ENCODE measurements around the gene CHPF. TPM values are rescaled to one million over a fixed set of nuclear protein-coding genes. Genes with fewer than 3 reads are reported as not detected.
A peak's percentile ranks its signal among the peaks of the same experiment; 100 is the strongest.

CHPF gene
- total RNA-seq, 5 donors from 2014 or later (not counting 1 experiment from before 2014, with no cell fraction given): 5.0 to 12.8 (median 10.8) TPM

GRCh38 chr2:219569041-219569440 is 25.4 kb upstream of the CHPF start:
- Histone ChIP-seq H3K36me3 (ENCODE audit: control insufficient read depth in 2 of 2, extremely low read depth in 1 of 2, insufficient read depth in 1 of 2, low read length in 1 of 2) (no peaks in the 10 kb centered on the region), H3K4me1 (ENCODE audit: control insufficient read depth in 1 of 2, extremely low read depth in 1 of 2, insufficient read depth in 2 of 2, low read length in 2 of 2) (peaks cover 0 to 7% of the 10 kb centered on the region in 2 experiments), H3K4me3 (ENCODE audit: control insufficient read depth in 1 of 2, extremely low read depth in 1 of 2, low read length in 1 of 2) (no peak overlapping the region), H3K27me3 (replicated peaks in 1 of 2; ENCODE audit: control insufficient read depth in 2 of 2, extremely low read depth in 1 of 2, insufficient read depth in 2 of 2, low read length in 1 of 2) (peaks cover 0 to 68% of the 10 kb centered on the region in 2 experiments), H3K27ac (ENCODE audit: low read length) (no peak overlapping the region), H3K9me3 (no peaks in the 10 kb centered on the region)
- H3K36me3 Mint-ChIP-seq: no peaks in the 10 kb centered on the region
- DNase-seq (no peak), ATAC-seq (replicated peaks in 1 of 4) (no peak)
- no peak overlapping the region for H3K27ac Mint-ChIP-seq
- 100% methylated on average over 2 of the region's 6 CpGs for WGBS (ENCODE audit: insufficient coverage)
- peaks cover 42 to 59% of the 10 kb centered on the region in 2 donors for H3K27me3 Mint-ChIP-seq
- no peaks in the 10 kb centered on the region for H3K9me3 Mint-ChIP-seq
- ChIA-PET POLR2A (no interaction called here), CTCF (interaction anchor here (0.6 kb wide), 2 partner anchors 28 to 127 kb away, joined by 3 read pairs; no protein-coding TSS in a partner anchor)
- no peak overlapping the region for H3K4me3 Mint-ChIP-seq
- H3K4me1 Mint-ChIP-seq: peaks cover 2 to 5% (median 4%) of the 10 kb centered on the region in 3 donors

GRCh38 chr2:219567791-219568361 is 24.3 kb upstream of the CHPF start:
- Histone ChIP-seq H3K27me3 (replicated peaks in 1 of 2; ENCODE audit: control insufficient read depth in 2 of 2, extremely low read depth in 1 of 2, insufficient read depth in 2 of 2, low read length in 1 of 2) (peaks cover 0 to 74% of the 10 kb centered on the region in 2 experiments), H3K4me3 (ENCODE audit: control insufficient read depth in 1 of 2, extremely low read depth in 1 of 2, low read length in 1 of 2) (no peak overlapping the region), H3K9me3 (no peaks in the 10 kb centered on the region), H3K27ac (ENCODE audit: low read length) (no peak overlapping the region), H3K4me1 (ENCODE audit: control insufficient read depth in 1 of 2, extremely low read depth in 1 of 2, insufficient read depth in 2 of 2, low read length in 2 of 2) (peaks cover 0 to 7% of the 10 kb centered on the region in 2 experiments), H3K36me3 (ENCODE audit: control insufficient read depth in 2 of 2, extremely low read depth in 1 of 2, insufficient read depth in 1 of 2, low read length in 1 of 2) (no peaks in the 10 kb centered on the region)
- ChIA-PET CTCF (interaction anchor here in 1 of 2 donors (1.1 kb wide), 1 partner anchor 27 kb away, joined by 4 read pairs; no protein-coding TSS in a partner anchor), POLR2A (no interaction called here)
- 92% methylated on average over 30 of the region's 35 CpGs for WGBS (ENCODE audit: insufficient coverage)
- DNase-seq (peak in 1 of 35 experiments; percentile 3), ATAC-seq (replicated peaks in 1 of 4) (no peak)
- no peak overlapping the region for H3K27ac Mint-ChIP-seq
- no peaks in the 10 kb centered on the region for H3K9me3 Mint-ChIP-seq
- H3K4me3 Mint-ChIP-seq: no peak overlapping the region
- H3K36me3 Mint-ChIP-seq: no peaks in the 10 kb centered on the region
- peaks cover 39 to 55% of the 10 kb centered on the region in 2 donors for H3K27me3 Mint-ChIP-seq
- peaks cover 2 to 5% (median 4%) of the 10 kb centered on the region in 3 donors for H3K4me1 Mint-ChIP-seq

GRCh38 chr2:219567131-219567530 is 23.5 kb upstream of the CHPF start:
- H3K27ac Mint-ChIP-seq: no peak overlapping the region

GRCh38 chr2:219566640-219567039 is 23.0 kb upstream of the CHPF start:
- no peaks in the 10 kb centered on the region for H3K9me3 ChIP-seq
- Mint-ChIP-seq H3K27me3 (peaks cover 33 to 44% of the 10 kb centered on the region in 2 donors), H3K9me3 (no peaks in the 10 kb centered on the region), H3K27ac (no peak overlapping the region), H3K4me3 (no peak overlapping the region), H3K36me3 (no peaks in the 10 kb centered on the region), H3K4me1 (peaks cover 2 to 5% (median 2%) of the 10 kb centered on the region in 3 donors)
- H3K27me3 ChIP-seq (replicated peaks in 1 of 2; ENCODE audit: control insufficient read depth in 2 of 2, extremely low read depth in 1 of 2, insufficient read depth in 2 of 2, low read length in 1 of 2): peaks cover 0 to 74% of the 10 kb centered on the region in 2 experiments
- no peaks in the 10 kb centered on the region for H3K36me3 ChIP-seq (ENCODE audit: control insufficient read depth in 2 of 2, extremely low read depth in 1 of 2, insufficient read depth in 1 of 2, low read length in 1 of 2)
- CTCF ChIA-PET: no interaction called here
- ATAC-seq (replicated peaks in 1 of 4): no peak
- POLR2A ChIA-PET: no interaction called here
- no peak overlapping the region for H3K27ac ChIP-seq (ENCODE audit: low read length)
- WGBS (ENCODE audit: insufficient coverage): 82% methylated on average over 10 of the region's 11 CpGs
- DNase-seq: no peak
- H3K4me1 ChIP-seq (ENCODE audit: control insufficient read depth in 1 of 2, extremely low read depth in 1 of 2, insufficient read depth in 2 of 2, low read length in 2 of 2): peaks cover 0 to 6% of the 10 kb centered on the region in 2 experiments
- H3K4me3 ChIP-seq (ENCODE audit: control insufficient read depth in 1 of 2, extremely low read depth in 1 of 2, low read length in 1 of 2): no peak overlapping the region

More at GRCh38 chr2:219567131-219567530, 23.5 kb upstream of the CHPF start:
- Histone ChIP-seq H3K36me3 (ENCODE audit: control insufficient read depth in 2 of 2, extremely low read depth in 1 of 2, insufficient read depth in 1 of 2, low read length in 1 of 2) (no peaks in the 10 kb centered on the region), H3K4me1 (ENCODE audit: control insufficient read depth in 1 of 2, extremely low read depth in 1 of 2, insufficient read depth in 2 of 2, low read length in 2 of 2) (peaks cover 0 to 7% of the 10 kb centered on the region in 2 experiments), H3K27me3 (replicated peaks in 1 of 2; ENCODE audit: control insufficient read depth in 2 of 2, extremely low read depth in 1 of 2, insufficient read depth in 2 of 2, low read length in 1 of 2) (peaks cover 0 to 74% of the 10 kb centered on the region in 2 experiments), H3K27ac (ENCODE audit: low read length) (no peak overlapping the region), H3K9me3 (no peaks in the 10 kb centered on the region), H3K4me3 (ENCODE audit: control insufficient read depth in 1 of 2, extremely low read depth in 1 of 2, low read length in 1 of 2) (no peak overlapping the region)
- ChIA-PET POLR2A (no interaction called here), CTCF (interaction anchor here in 1 of 2 donors (1.1 kb wide), 1 partner anchor 26 kb away, joined by 4 read pairs; no protein-coding TSS in a partner anchor)
- no peak overlapping the region for H3K4me3 Mint-ChIP-seq
- ATAC-seq (replicated peaks in 1 of 4) (no peak), DNase-seq (no peak)
- 93% methylated on average over 18 of the region's 18 CpGs for WGBS (ENCODE audit: insufficient coverage)
- no peaks in the 10 kb centered on the region for H3K9me3 Mint-ChIP-seq
- peaks cover 2 to 5% (median 4%) of the 10 kb centered on the region in 3 donors for H3K4me1 Mint-ChIP-seq
- H3K27me3 Mint-ChIP-seq: peaks cover 38 to 49% of the 10 kb centered on the region in 2 donors
- no peaks in the 10 kb centered on the region for H3K36me3 Mint-ChIP-seq

GRCh38 chr2:219565130-219566080 is 21.8 kb upstream of the CHPF start:
- Histone ChIP-seq H3K4me1 (ENCODE audit: control insufficient read depth in 1 of 2, extremely low read depth in 1 of 2, insufficient read depth in 2 of 2, low read length in 2 of 2) (no peaks in the 10 kb centered on the region), H3K27ac (ENCODE audit: low read length) (no peak overlapping the region), H3K9me3 (no peaks in the 10 kb centered on the region), H3K36me3 (ENCODE audit: control insufficient read depth in 2 of 2, extremely low read depth in 1 of 2, insufficient read depth in 1 of 2, low read length in 1 of 2) (no peaks in the 10 kb centered on the region), H3K27me3 (replicated peaks in 1 of 2; ENCODE audit: control insufficient read depth in 2 of 2, extremely low read depth in 1 of 2, insufficient read depth in 2 of 2, low read length in 1 of 2) (peaks cover 0 to 77% of the 10 kb centered on the region in 2 experiments), H3K4me3 (ENCODE audit: control insufficient read depth in 1 of 2, extremely low read depth in 1 of 2, low read length in 1 of 2) (no peak overlapping the region)
- H3K36me3 Mint-ChIP-seq: no peaks in the 10 kb centered on the region
- 82% methylated on average over 14 of the region's 21 CpGs for WGBS (ENCODE audit: insufficient coverage)
- DNase-seq (no peak), ATAC-seq (replicated peaks in 1 of 4) (no peak)
- H3K9me3 Mint-ChIP-seq: no peaks in the 10 kb centered on the region
- no peak overlapping the region for H3K27ac Mint-ChIP-seq
- peaks cover 35 to 45% of the 10 kb centered on the region in 2 donors for H3K27me3 Mint-ChIP-seq
- ChIA-PET POLR2A (no interaction called here), CTCF (no interaction called here)
- H3K4me3 Mint-ChIP-seq: no peak overlapping the region
- peaks cover 0 to 5% (median 2%) of the 10 kb centered on the region in 3 donors for H3K4me1 Mint-ChIP-seq

GRCh38 chr2:219563271-219563928 is 19.8 kb upstream of the CHPF start:
- Histone ChIP-seq H3K4me1 (ENCODE audit: control insufficient read depth in 1 of 2, extremely low read depth in 1 of 2, insufficient read depth in 2 of 2, low read length in 2 of 2) (no peaks in the 10 kb centered on the region), H3K27ac (ENCODE audit: low read length) (no peak overlapping the region), H3K9me3 (no peaks in the 10 kb centered on the region), H3K27me3 (replicated peaks in 1 of 2; ENCODE audit: control insufficient read depth in 2 of 2, extremely low read depth in 1 of 2, insufficient read depth in 2 of 2, low read length in 1 of 2) (peaks cover 0 to 71% of the 10 kb centered on the region in 2 experiments), H3K36me3 (ENCODE audit: control insufficient read depth in 2 of 2, extremely low read depth in 1 of 2, insufficient read depth in 1 of 2, low read length in 1 of 2) (no peaks in the 10 kb centered on the region), H3K4me3 (ENCODE audit: control insufficient read depth in 1 of 2, extremely low read depth in 1 of 2, low read length in 1 of 2) (no peak overlapping the region)
- Mint-ChIP-seq H3K4me1 (no peaks in the 10 kb centered on the region), H3K27ac (no peak overlapping the region), H3K4me3 (no peak overlapping the region), H3K27me3 (peaks cover 31 to 33% of the 10 kb centered on the region in 2 donors), H3K36me3 (no peaks in the 10 kb centered on the region), H3K9me3 (no peaks in the 10 kb centered on the region)
- ATAC-seq (replicated peaks in 1 of 4) (no peak), DNase-seq (no peak)
- 89% methylated on average over 12 of the region's 20 CpGs for WGBS (ENCODE audit: insufficient coverage)
- POLR2A ChIA-PET: no interaction called here
- CTCF ChIA-PET: interaction anchor here (0.6 to 1.4 kb wide), 6 partner anchors 10 to 824 kb away, joined by 3 to 8 read pairs (median 4); no protein-coding TSS in a partner anchor

Data from T-cell (primary cell).